ENCODE measurements around the gene FOXP4. TPM values are rescaled to one million over a fixed set of nuclear protein-coding genes. Genes with fewer than 3 reads are reported as not detected.

FOXP4 gene
- total RNA-seq, 1 donor from 2014 or later = 12.0 TPM

DNA sequence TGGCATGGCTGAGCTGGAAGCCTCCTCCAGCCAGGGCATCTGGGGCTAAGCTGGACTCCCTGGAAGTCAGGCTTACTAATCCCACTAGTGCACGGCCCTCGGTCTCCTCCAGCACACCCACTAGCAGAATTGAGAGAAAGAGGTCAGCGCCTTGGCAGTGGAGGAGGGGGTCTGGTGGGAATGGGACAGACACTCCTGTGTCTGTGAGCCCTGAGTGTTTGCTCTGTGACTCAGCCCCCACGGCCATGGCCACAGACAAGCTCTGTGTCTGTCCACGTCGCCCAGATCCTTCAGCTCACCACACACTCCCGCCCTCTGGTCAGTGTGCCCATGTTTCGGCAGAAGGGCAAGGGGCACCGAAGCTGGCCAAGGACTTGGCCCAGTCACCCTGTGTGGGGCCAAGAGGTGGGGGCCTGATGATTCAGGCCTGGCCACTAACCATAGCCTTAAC is 100.9 kb downstream of the FOXP4 start:
- ATAC-seq = no peak

DNA sequence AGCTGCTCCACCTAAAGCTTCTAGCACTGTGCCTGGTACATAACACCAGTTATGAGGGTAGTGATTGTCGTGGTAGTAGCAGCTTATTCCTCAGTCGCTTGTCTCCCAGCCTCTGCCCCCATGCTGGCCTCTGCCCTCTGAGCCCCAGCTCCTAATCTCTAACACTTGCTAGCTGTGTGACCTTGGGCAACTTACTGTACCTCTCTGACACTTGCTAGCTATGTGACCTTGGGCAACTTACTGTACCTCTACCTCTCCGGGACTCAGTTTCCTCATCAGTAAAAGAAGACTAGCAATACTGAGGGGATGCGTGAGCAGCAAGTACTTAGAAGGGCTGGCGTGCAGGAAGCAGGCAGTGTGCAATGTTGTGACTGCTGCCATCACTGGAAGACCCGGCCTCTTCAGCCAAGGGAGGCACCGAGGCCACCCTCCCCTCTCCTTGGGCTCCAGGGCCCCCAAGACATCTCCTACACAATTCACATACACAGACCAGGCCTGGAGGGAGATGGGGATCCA is 101.9 kb downstream of the FOXP4 start:
- ATAC-seq = no peak

GRCh38 chr6:41648921-41649320 is 102.7 kb downstream of the FOXP4 start:
- no peak for ATAC-seq

DNA sequence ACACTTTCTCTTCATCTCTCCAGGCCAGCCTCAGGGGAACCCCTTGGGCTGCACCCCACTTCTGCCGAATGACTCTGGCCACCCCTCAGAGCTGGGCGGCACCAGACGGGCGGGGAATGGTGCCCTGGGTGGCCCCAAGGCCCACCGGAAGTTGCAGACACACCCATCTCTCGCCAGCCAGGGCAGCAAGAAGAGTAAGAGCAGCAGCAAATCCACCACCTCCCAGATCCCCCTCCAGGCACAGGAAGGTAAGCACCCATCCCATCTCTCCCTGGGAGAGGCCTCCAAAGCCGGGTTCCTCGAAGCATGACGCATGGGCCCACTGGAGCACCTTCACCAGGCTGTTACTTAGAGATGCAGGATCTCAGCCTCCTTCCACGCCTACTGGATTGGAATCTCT is 103.4 kb downstream of the FOXP4 start:
- no peak for ATAC-seq

- ATAC-seq = no peak
Observed at GRCh38 chr6:41650120-41650519, 103.9 kb downstream of the FOXP4 start.

DNA sequence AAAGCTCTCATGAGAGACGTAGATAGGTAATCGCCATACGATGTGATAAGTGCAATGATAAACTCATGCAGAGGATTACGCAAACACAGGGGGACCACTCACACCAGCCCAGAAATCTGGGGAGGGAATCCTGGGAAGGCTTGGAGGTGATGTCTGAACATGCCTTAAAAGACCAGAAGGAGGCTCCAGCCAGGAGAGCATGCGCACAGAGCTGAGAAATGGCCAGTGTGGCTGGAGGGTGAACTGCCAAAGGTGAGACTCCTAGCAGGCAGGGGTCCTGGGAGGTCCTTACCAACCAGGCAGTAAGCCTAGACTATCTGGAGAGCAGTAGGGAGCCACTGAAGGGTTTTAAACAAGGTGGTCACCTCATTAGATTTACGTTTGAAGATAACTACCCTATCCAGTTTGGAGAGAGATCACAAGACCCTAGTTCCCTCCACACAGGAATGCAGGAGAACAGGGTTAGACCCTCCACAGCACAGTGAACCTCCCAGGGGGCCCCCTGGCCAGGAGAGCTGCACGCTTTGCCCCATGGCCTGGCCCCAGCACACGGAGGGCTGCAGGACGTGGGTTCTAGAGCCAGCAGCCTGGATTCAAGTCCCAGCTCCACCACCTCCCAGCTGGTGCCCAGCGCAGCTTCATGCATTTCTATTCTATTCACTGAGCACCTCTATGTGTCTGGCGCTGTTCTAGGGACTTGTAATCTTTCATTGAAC is 105.2 kb downstream of the FOXP4 start:
- no peak for ATAC-seq

Other genes with a start within 250 kb of the FOXP4 start
- not detected for gene NCR2, start 210.8 kb upstream of the FOXP4 start, total RNA-seq
- gene MDFI, start 92.1 kb downstream of the FOXP4 start, total RNA-seq = 47.1 TPM
- 10.9 TPM for gene TFEB, start 189.2 kb downstream of the FOXP4 start, total RNA-seq
- not detected for gene PGC, start 201.0 kb downstream of the FOXP4 start, total RNA-seq
- 2.2 TPM for gene FRS3, start 233.5 kb downstream of the FOXP4 start, total RNA-seq
- 2.2 TPM for gene PRICKLE4, start 234.4 kb downstream of the FOXP4 start, total RNA-seq
- 189 TPM for gene TOMM6, start 241.3 kb downstream of the FOXP4 start, total RNA-seq